B cell (primary cell): ENCODE measurements around the gene AKR7A3.

ENCODE experiments used
- EZH2 ChIP-seq: IDR thresholded peaks from 2 replicates; pipeline ENCODE4 v1.6.1; 2012; ENCODE audit warnings: borderline replicate concordance, low read depth, mild to moderate bottlenecking, moderate library complexity, low read length; ENCODE audit not compliant: insufficient read depth, poor library complexity, severe bottlenecking
- TF ChIP-seq, protein P1 (sequence below): fragments of 200-600 bp; IDR thresholded peaks from one replicate; pipeline ENCODE4 v1.8.0; 2022; ENCODE audit warnings: antibody characterized with exemption, mild to moderate bottlenecking

DNA sequence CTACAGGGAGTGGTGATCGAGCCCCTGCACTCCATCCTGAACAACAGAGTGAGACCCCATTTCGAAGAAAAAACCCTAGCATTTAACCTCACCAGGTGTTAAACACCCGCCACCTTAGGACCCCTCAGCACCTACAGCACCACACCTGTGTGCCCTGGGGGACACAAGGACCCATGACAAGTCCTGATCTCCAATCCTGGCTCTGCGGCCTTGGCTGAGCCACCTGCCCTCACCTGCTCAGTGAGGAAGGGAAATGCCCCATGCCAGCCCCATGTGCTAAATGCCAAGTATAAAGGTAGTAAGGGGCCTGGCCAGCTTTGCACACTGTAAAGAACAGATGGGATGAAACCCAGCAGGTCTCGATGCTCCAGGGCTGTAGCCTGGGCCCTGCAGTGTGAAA, 25.8 kb downstream of the AKR7A3 start:
- TF ChIP-seq, protein P1, sequence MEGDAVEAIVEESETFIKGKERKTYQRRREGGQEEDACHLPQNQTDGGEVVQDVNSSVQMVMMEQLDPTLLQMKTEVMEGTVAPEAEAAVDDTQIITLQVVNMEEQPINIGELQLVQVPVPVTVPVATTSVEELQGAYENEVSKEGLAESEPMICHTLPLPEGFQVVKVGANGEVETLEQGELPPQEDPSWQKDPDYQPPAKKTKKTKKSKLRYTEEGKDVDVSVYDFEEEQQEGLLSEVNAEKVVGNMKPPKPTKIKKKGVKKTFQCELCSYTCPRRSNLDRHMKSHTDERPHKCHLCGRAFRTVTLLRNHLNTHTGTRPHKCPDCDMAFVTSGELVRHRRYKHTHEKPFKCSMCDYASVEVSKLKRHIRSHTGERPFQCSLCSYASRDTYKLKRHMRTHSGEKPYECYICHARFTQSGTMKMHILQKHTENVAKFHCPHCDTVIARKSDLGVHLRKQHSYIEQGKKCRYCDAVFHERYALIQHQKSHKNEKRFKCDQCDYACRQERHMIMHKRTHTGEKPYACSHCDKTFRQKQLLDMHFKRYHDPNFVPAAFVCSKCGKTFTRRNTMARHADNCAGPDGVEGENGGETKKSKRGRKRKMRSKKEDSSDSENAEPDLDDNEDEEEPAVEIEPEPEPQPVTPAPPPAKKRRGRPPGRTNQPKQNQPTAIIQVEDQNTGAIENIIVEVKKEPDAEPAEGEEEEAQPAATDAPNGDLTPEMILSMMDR, result no peak
- TF ChIP-seq EZH2, result no peak
